GM12865 (cell line): ENCODE data around the gene DUS2.
"Not testable (repeated sequence)": the region's sequence is repeated elsewhere in the genome, so short reads cannot be mapped to it uniquely, and the experiment has no call there.

Experiments
- DNase-seq: peaks from one replicate; pipeline ENCODE4 v3.0.0; 2010; ENCODE audit warnings: low read depth
- H3K4me3 ChIP-seq: 2 replicates; pipeline ENCODE4 v1.5.1; 2011; ENCODE audit warnings: mild to moderate bottlenecking, low read depth, low read length, control low read depth
- CTCF ChIP-seq: IDR thresholded peaks from 2 replicates; pipeline ENCODE4 v1.5.1; 2011; ENCODE audit warnings: low read length, control low read depth, low read depth, inconsistent platforms; ENCODE audit not compliant: insufficient read depth; ENCODE audit errors: missing control alignments

Gene DUS2

DNA sequence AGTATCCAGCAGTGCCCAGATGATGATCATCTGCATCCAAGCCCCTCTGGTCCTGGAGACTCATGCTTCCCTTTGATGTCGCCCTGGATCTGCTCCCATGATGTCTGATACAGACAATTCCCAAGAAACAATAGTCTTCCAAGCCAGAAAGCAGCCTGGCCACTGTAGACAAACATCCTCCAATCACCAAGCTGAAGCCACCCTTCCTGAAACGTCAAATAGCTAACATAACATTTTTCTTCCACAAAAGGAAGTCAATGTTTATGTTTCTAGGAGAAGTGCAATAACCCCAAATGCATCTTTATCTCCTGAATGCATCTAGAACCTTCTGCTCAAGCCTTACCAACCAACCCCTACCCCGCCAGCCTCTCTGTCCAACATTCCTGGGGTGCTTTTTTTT is 22.6 kb upstream of the DUS2 start:
- H3K4me3 ChIP-seq = no peak overlapping the region
- no peak for DNase-seq
- no peak for TF ChIP-seq CTCF

GRCh38 chr16:68003031-68003430 is 20.1 kb upstream of the DUS2 start:
- DNase-seq = no peak
- no peak for TF ChIP-seq CTCF
- no peak overlapping the region for H3K4me3 ChIP-seq

GRCh38 chr16:68005211-68005610 is 17.9 kb upstream of the DUS2 start:
- no peak for TF ChIP-seq CTCF
- no peak overlapping the region for H3K4me3 ChIP-seq
- no peak for DNase-seq

DNA sequence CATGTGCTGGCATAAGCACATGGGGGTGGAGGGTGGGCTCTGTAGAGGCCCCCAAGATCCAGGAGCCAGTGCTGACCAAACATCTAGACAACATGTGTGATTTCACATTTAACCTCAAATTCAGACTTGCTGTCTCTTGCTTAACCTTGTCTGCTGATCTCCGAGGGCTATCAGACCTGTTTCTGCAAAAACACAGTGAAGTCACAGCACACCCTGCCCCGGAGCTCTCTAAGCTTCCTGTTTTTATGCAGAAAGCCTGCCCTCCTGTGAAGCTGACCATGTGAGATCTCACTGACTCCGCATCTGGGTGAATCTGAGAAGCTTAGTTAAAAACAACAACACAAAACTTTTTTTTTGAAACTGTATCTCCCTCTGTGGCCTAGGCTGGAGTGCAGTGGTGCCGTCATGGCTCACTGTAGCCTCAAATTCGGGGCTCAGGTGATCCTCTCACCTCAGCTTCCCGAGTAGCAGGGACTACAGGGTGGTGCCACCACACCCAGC is 17.2 kb upstream of the DUS2 start:
- no peak for TF ChIP-seq CTCF
- DNase-seq = peak; percentile 75
- H3K4me3 ChIP-seq = no peak overlapping the region

GRCh38 chr16:68009157-68009735 is 13.8 kb upstream of the DUS2 start:
- TF ChIP-seq CTCF = no peak
- no peak overlapping the region for H3K4me3 ChIP-seq
- DNase-seq = no peak

DNA sequence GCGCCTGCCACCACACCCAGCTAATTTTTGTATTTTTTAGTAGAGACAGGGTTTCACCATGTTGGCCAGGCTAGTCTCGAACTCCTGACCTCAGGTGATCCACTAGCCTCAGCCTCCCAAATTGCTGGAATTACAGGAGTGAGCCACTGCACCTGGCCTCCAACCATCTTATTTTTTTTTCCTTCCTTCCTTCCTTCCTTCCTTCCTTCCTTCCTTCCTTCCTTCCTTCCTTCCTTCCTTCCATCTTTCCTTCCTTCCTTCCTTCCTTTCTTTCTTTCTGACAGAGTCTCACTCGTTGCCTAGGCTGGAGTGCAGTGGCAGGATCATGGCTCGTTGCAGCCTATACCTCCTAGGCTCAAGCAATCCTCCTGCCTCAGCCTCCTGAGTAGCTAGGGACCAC is 13.2 kb upstream of the DUS2 start:
- not testable (repeated sequence) for DNase-seq, H3K4me3 ChIP-seq

DNA sequence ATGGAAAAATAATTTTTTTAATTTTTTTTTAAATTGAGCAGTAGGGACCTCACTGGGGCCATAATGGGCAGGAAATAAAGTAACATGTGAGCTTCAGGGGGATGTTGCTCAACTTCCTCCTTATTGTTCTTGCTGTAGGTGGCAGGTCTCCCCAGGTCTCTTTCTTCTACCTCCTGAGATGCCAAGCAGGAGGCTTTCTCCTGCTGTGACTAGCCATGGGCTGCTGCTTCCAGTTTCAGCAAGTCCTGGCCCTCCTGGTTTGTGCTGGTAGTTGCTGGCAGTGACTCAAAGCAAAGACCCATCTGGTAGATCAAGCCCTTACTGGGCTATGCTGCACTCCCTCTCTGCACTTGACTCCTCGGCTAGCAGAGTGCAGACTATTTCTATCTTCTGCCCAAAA is 9.6 kb upstream of the DUS2 start:
- H3K4me3 ChIP-seq = no peak overlapping the region
- DNase-seq = no peak
- no peak for TF ChIP-seq CTCF
